Measurements from ENCODE around the gene SLC25A25.
"Not testable (repeated sequence)": the region's sequence is repeated elsewhere in the genome, so short reads cannot be mapped to it uniquely, and the experiment has no call there.

The SLC25A25 gene

GRCh38 chr9:128053560-128053959 is 14.5 kb upstream of the SLC25A25 start:
- peak in 1 of 2 donors; percentile 21 for DNase-seq

- no peak for DNase-seq
Observed at GRCh38 chr9:128054087-128054486, 13.9 kb upstream of the SLC25A25 start.

GRCh38 chr9:128055344-128056040 is 12.5 kb upstream of the SLC25A25 start:
- no peak for DNase-seq

- no peak for DNase-seq
Observed at GRCh38 chr9:128056086-128056485, 11.9 kb upstream of the SLC25A25 start.

- no peak for DNase-seq
Observed at GRCh38 chr9:128056887-128057723, 10.9 kb upstream of the SLC25A25 start.

- DNase-seq: no peak
Observed at GRCh38 chr9:128057724-128058409, 10.2 kb upstream of the SLC25A25 start.

- DNase-seq: no peak
Observed at GRCh38 chr9:128059365-128059983, 8.6 kb upstream of the SLC25A25 start.

- DNase-seq: peak in 1 of 2 donors; percentile 46
Observed at GRCh38 chr9:128061275-128061960, 6.6 kb upstream of the SLC25A25 start.

- DNase-seq: no peak
Observed at GRCh38 chr9:128062279-128062678, 5.8 kb upstream of the SLC25A25 start.

GRCh38 chr9:128062846-128063831 is 4.9 kb upstream of the SLC25A25 start:
- no peak for DNase-seq

GRCh38 chr9:128065907-128066712 is 1.9 kb upstream of the SLC25A25 start:
- no peak for DNase-seq

GRCh38 chr9:128066713-128067644 is 1.1 kb upstream of the SLC25A25 start, which contains the start of gene NAIF1:
Gene NAIF1 (minus strand): TSS chr9:128067320. CDS start chr9:128067101, 219 bp downstream.
- DNase-seq: peak; percentile 83 to 99

- peak in 1 of 2 donors; percentile 52 for DNase-seq
Observed at GRCh38 chr9:128068386-128069205, 564 bp downstream of the SLC25A25 start.

GRCh38 chr9:128070874-128071273 is 2.8 kb downstream of the SLC25A25 start:
- DNase-seq: no peak

GRCh38 chr9:128071475-128071874 is 3.4 kb downstream of the SLC25A25 start:
- not testable (repeated sequence) for DNase-seq

GRCh38 chr9:128072144-128073021 is 4.4 kb downstream of the SLC25A25 start:
- peak; percentile 56 to 81 for DNase-seq

Measured in bone marrow (tissue), 2 donors.